Ovary (tissue), 3 donors: Measurements from ENCODE around the gene CEPT1.

Experiments
- EP300 ChIP-seq: sonication (generic); formaldehyde crosslinking; IDR thresholded peaks from one replicate; pipeline ENCODE4 v1.6.1; 2017; ENCODE audit warnings: antibody characterized with exemption
- TF ChIP-seq, protein P1 (sequence below), 3 donors: fragments of 450-650 bp in 2 of 3; fragments of 200-600 bp in 1 of 3; IDR thresholded peaks; one replicate each; pipeline versions ENCODE4 v1.5.1 to v1.8.0; 2016 to 2022; ENCODE audit warnings: antibody characterized with exemption in 3 of 3, mild to moderate bottlenecking in 1 of 3
- donor health status: DM: no; HTN: no; CAD: no.

- no peak for TF ChIP-seq EP300
- TF ChIP-seq, protein P1, sequence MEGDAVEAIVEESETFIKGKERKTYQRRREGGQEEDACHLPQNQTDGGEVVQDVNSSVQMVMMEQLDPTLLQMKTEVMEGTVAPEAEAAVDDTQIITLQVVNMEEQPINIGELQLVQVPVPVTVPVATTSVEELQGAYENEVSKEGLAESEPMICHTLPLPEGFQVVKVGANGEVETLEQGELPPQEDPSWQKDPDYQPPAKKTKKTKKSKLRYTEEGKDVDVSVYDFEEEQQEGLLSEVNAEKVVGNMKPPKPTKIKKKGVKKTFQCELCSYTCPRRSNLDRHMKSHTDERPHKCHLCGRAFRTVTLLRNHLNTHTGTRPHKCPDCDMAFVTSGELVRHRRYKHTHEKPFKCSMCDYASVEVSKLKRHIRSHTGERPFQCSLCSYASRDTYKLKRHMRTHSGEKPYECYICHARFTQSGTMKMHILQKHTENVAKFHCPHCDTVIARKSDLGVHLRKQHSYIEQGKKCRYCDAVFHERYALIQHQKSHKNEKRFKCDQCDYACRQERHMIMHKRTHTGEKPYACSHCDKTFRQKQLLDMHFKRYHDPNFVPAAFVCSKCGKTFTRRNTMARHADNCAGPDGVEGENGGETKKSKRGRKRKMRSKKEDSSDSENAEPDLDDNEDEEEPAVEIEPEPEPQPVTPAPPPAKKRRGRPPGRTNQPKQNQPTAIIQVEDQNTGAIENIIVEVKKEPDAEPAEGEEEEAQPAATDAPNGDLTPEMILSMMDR (IDR thresholded peaks at IDR 0.05), result no peak
Measured at GRCh38 chr1:111148376-111148881, 8.4 kb downstream of the CEPT1 start.
